ENCODE measurements around the gene SLC4A5.

SLC4A5 gene

GRCh38 chr2:74198023-74198460 lies 145.2 kb downstream of the SLC4A5 start:
- no peak overlapping the region for H2BK5ac ChIP-seq (ENCODE audit: low read depth, low read length, poor library complexity)
- no peak overlapping the region for H3K9ac ChIP-seq (ENCODE audit: low read length)
- H4K91ac ChIP-seq (ENCODE audit: low read depth, low read length), result no peak overlapping the region
- no peak overlapping the region for H2AK5ac ChIP-seq (ENCODE audit: low read length)
- peaks cover 2 to 3% of the 10 kb centered on the region in 2 experiments for H3K4me1 ChIP-seq (ENCODE audit: control insufficient read depth in 1 of 2, insufficient read depth in 2 of 2, low read length in 2 of 2)
- H3K79me2 ChIP-seq (ENCODE audit: control insufficient read depth, insufficient read depth, low read length, poor library complexity), result peaks cover 6% of the 10 kb centered on the region
- no peak overlapping the region for H2BK120ac ChIP-seq (ENCODE audit: insufficient read depth, low read length, poor library complexity)
- no peak overlapping the region for H3K14ac ChIP-seq (ENCODE audit: low read length)
- peak overlapping the region; percentile 85 for H2AFZ ChIP-seq (ENCODE audit: insufficient read depth, low read length, poor library complexity)
- H2BK12ac ChIP-seq (ENCODE audit: low read length), result no peak overlapping the region
- H3K27me3 ChIP-seq (ENCODE audit: insufficient read depth, low read length), result no peaks in the 10 kb centered on the region
- no peak overlapping the region for H3K23ac ChIP-seq (ENCODE audit: low read length)
- no CpG with 5 or more reads among the region's 18 CpGs for WGBS (ENCODE audit: extremely low coverage, insufficient coverage, insufficient read length)
- peaks cover 0 to 2% of the 10 kb centered on the region in 2 experiments for H3K36me3 ChIP-seq (ENCODE audit: control insufficient read depth in 1 of 2, insufficient read depth in 2 of 2, low read length in 2 of 2)
- no peak overlapping the region for H3K4me3 ChIP-seq (ENCODE audit: low read depth, low read length)
- no peak for DNase-seq
- no peak overlapping the region for H3K18ac ChIP-seq (ENCODE audit: low read length)
- H4K8ac ChIP-seq (ENCODE audit: low read depth, low read length), result peak overlapping the region; percentile 49
- H3K4ac ChIP-seq (ENCODE audit: low read depth, low read length), result no peak overlapping the region
- peak overlapping the region; percentile 89 for H3K4me2 ChIP-seq (ENCODE audit: low read length)
- H3K27ac ChIP-seq (ENCODE audit: low read depth, low read length), result no peak overlapping the region
- H4K12ac ChIP-seq (ENCODE audit: low read depth, low read length), result no peak overlapping the region
- H3K9me3 ChIP-seq (ENCODE audit: insufficient read depth, low read depth, low read length), result peaks cover 2% of the 10 kb centered on the region
- H3K79me1 ChIP-seq (ENCODE audit: low read length), result peaks cover 4% of the 10 kb centered on the region

- Histone ChIP-seq H2BK120ac (ENCODE audit: insufficient read depth, low read length, poor library complexity) (no peak overlapping the region), H2AFZ (ENCODE audit: insufficient read depth, low read length, poor library complexity) (no peak overlapping the region), H3K4me3 (ENCODE audit: low read depth, low read length) (no peak overlapping the region), H3K18ac (ENCODE audit: low read length) (no peak overlapping the region), H3K23ac (ENCODE audit: low read length) (no peak overlapping the region), H4K91ac (ENCODE audit: low read depth, low read length) (no peak overlapping the region), H3K4me1 (ENCODE audit: control insufficient read depth in 1 of 2, insufficient read depth in 2 of 2, low read length in 2 of 2) (peaks cover 2 to 3% of the 10 kb centered on the region in 2 experiments), H3K27ac (ENCODE audit: low read depth, low read length) (no peak overlapping the region), H3K4ac (ENCODE audit: low read depth, low read length) (no peak overlapping the region), H3K9ac (ENCODE audit: low read length) (no peak overlapping the region), H4K8ac (ENCODE audit: low read depth, low read length) (no peak overlapping the region), H3K27me3 (ENCODE audit: insufficient read depth, low read length) (no peaks in the 10 kb centered on the region), H2AK5ac (ENCODE audit: low read length) (no peak overlapping the region), H3K79me1 (ENCODE audit: low read length) (peaks cover 4% of the 10 kb centered on the region), H3K9me3 (ENCODE audit: insufficient read depth, low read depth, low read length) (peaks cover 2% of the 10 kb centered on the region), H3K79me2 (ENCODE audit: control insufficient read depth, insufficient read depth, low read length, poor library complexity) (peaks cover 6% of the 10 kb centered on the region), H3K36me3 (ENCODE audit: control insufficient read depth in 1 of 2, insufficient read depth in 2 of 2, low read length in 2 of 2) (no peaks in the 10 kb centered on the region), H2BK12ac (ENCODE audit: low read length) (no peak overlapping the region), H3K4me2 (ENCODE audit: low read length) (no peak overlapping the region), H3K14ac (ENCODE audit: low read length) (no peak overlapping the region), H4K12ac (ENCODE audit: low read depth, low read length) (no peak overlapping the region), H2BK5ac (ENCODE audit: low read depth, low read length, poor library complexity) (no peak overlapping the region)
- no peak for DNase-seq
- no CpG with 5 or more reads among the region's 4 CpGs for WGBS (ENCODE audit: extremely low coverage, insufficient coverage, insufficient read length)
These were observed 146.2 kb downstream of the SLC4A5 start for GRCh38 chr2:74197049-74197448.

- H3K23ac ChIP-seq (ENCODE audit: low read length), result no peak overlapping the region
- H3K4ac ChIP-seq (ENCODE audit: low read depth, low read length), result no peak overlapping the region
- H3K4me2 ChIP-seq (ENCODE audit: low read length), result no peak overlapping the region
- no peak overlapping the region for H4K8ac ChIP-seq (ENCODE audit: low read depth, low read length)
- no peak overlapping the region for H3K4me3 ChIP-seq (ENCODE audit: low read depth, low read length)
- H3K14ac ChIP-seq (ENCODE audit: low read length), result no peak overlapping the region
- no peak overlapping the region for H4K12ac ChIP-seq (ENCODE audit: low read depth, low read length)
- no peaks in the 10 kb centered on the region for H3K27me3 ChIP-seq (ENCODE audit: insufficient read depth, low read length)
- no peak overlapping the region for H2BK12ac ChIP-seq (ENCODE audit: low read length)
- H3K4me1 ChIP-seq (ENCODE audit: control insufficient read depth in 1 of 2, insufficient read depth in 2 of 2, low read length in 2 of 2), result peaks cover 2% of the 10 kb centered on the region in 2 experiments
- no CpG with 5 or more reads among the region's 1 CpG for WGBS (ENCODE audit: extremely low coverage, insufficient coverage, insufficient read length)
- no peaks in the 10 kb centered on the region for H3K36me3 ChIP-seq (ENCODE audit: control insufficient read depth in 1 of 2, insufficient read depth in 2 of 2, low read length in 2 of 2)
- H4K91ac ChIP-seq (ENCODE audit: low read depth, low read length), result no peak overlapping the region
- H3K27ac ChIP-seq (ENCODE audit: low read depth, low read length), result no peak overlapping the region
- H2BK5ac ChIP-seq (ENCODE audit: low read depth, low read length, poor library complexity), result no peak overlapping the region
- H3K79me2 ChIP-seq (ENCODE audit: control insufficient read depth, insufficient read depth, low read length, poor library complexity), result peaks cover 6% of the 10 kb centered on the region
- H3K9ac ChIP-seq (ENCODE audit: low read length), result no peak overlapping the region
- no peak overlapping the region for H2BK120ac ChIP-seq (ENCODE audit: insufficient read depth, low read length, poor library complexity)
- H3K9me3 ChIP-seq (ENCODE audit: insufficient read depth, low read depth, low read length), result peaks cover 2% of the 10 kb centered on the region
- peaks cover 4% of the 10 kb centered on the region for H3K79me1 ChIP-seq (ENCODE audit: low read length)
- no peak overlapping the region for H2AK5ac ChIP-seq (ENCODE audit: low read length)
- no peak overlapping the region for H2AFZ ChIP-seq (ENCODE audit: insufficient read depth, low read length, poor library complexity)
- H3K18ac ChIP-seq (ENCODE audit: low read length), result no peak overlapping the region
- DNase-seq, result no peak
These were observed 148.4 kb downstream of the SLC4A5 start for GRCh38 chr2:74194799-74195198.

GRCh38 chr2:74191596-74192380 lies 151.4 kb downstream of the SLC4A5 start:
- H3K27me3 ChIP-seq (ENCODE audit: insufficient read depth, low read length), result no peaks in the 10 kb centered on the region
- no peak overlapping the region for H2BK5ac ChIP-seq (ENCODE audit: low read depth, low read length, poor library complexity)
- no peak overlapping the region for H4K91ac ChIP-seq (ENCODE audit: low read depth, low read length)
- no peak overlapping the region for H3K18ac ChIP-seq (ENCODE audit: low read length)
- peaks cover 4 to 7% of the 10 kb centered on the region in 2 experiments for H3K4me1 ChIP-seq (ENCODE audit: control insufficient read depth in 1 of 2, insufficient read depth in 2 of 2, low read length in 2 of 2)
- no peak overlapping the region for H4K8ac ChIP-seq (ENCODE audit: low read depth, low read length)
- H3K79me2 ChIP-seq (ENCODE audit: control insufficient read depth, insufficient read depth, low read length, poor library complexity), result no peaks in the 10 kb centered on the region
- no peak overlapping the region for H3K4me2 ChIP-seq (ENCODE audit: low read length)
- no peak for DNase-seq
- no peaks in the 10 kb centered on the region for H3K36me3 ChIP-seq (ENCODE audit: control insufficient read depth in 1 of 2, insufficient read depth in 2 of 2, low read length in 2 of 2)
- H2BK120ac ChIP-seq (ENCODE audit: insufficient read depth, low read length, poor library complexity), result no peak overlapping the region
- no CpG with 5 or more reads among the region's 6 CpGs for WGBS (ENCODE audit: extremely low coverage, insufficient coverage, insufficient read length)
- no peak overlapping the region for H2AK5ac ChIP-seq (ENCODE audit: low read length)
- H3K27ac ChIP-seq (ENCODE audit: low read depth, low read length), result no peak overlapping the region
- H3K9ac ChIP-seq (ENCODE audit: low read length), result no peak overlapping the region
- H3K4ac ChIP-seq (ENCODE audit: low read depth, low read length), result no peak overlapping the region
- no peak overlapping the region for H2AFZ ChIP-seq (ENCODE audit: insufficient read depth, low read length, poor library complexity)
- H2BK12ac ChIP-seq (ENCODE audit: low read length), result no peak overlapping the region
- no peak overlapping the region for H3K4me3 ChIP-seq (ENCODE audit: low read depth, low read length)
- no peaks in the 10 kb centered on the region for H3K9me3 ChIP-seq (ENCODE audit: insufficient read depth, low read depth, low read length)
- H3K79me1 ChIP-seq (ENCODE audit: low read length), result peaks cover 3% of the 10 kb centered on the region
- no peak overlapping the region for H4K12ac ChIP-seq (ENCODE audit: low read depth, low read length)
- no peak overlapping the region for H3K23ac ChIP-seq (ENCODE audit: low read length)
- no peak overlapping the region for H3K14ac ChIP-seq (ENCODE audit: low read length)

All from trophoblast cell (in vitro differentiated cells and primary cell).